GM21737 (cell line): ENCODE measurements around the gene ABLIM2.

Experiments
- ATAC-seq: cut with Tn5 transposase; IDR thresholded peaks from one replicate; pipeline ENCODE4 v1.9.1; 2021; ENCODE audit warnings: mild to moderate bottlenecking, moderate library complexity; ENCODE audit not compliant: unreplicated experiment

ABLIM2 gene

DNA sequence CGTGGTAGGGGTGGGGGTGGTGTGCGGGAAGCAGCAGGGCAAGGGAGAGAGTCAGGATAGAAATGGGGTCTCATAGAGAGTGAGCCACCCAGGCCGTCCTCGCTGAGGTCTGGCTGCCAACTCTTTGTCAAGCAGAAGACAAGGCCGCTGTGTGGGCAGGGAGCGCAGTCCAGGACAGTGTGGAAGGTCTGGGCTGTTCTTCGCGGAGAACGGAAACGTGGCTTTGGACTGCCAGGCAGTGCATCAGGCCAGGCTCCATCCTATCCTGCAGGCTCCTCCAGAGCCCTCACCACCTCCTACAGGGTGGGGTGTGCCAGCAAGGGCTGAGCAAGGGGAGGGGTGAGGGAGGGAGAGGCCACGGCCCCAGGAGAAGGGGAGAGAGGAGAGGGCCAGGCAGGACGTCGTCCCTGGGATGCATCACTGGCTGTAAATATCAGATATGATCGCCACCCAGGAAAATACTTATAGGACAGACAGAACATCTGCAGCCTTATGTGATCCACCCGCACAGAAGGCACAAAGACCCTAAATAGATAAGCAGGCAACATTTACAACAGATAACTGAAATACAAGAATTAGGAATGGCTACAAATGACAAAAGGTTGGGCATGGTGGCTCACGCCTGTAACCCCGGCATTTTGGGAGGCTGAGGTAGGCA lies 85.3 kb downstream of the ABLIM2 start:
- ATAC-seq: no peak

GRCh38 chr4:8072235-8072968 lies 86.2 kb downstream of the ABLIM2 start:
- ATAC-seq: no peak

DNA sequence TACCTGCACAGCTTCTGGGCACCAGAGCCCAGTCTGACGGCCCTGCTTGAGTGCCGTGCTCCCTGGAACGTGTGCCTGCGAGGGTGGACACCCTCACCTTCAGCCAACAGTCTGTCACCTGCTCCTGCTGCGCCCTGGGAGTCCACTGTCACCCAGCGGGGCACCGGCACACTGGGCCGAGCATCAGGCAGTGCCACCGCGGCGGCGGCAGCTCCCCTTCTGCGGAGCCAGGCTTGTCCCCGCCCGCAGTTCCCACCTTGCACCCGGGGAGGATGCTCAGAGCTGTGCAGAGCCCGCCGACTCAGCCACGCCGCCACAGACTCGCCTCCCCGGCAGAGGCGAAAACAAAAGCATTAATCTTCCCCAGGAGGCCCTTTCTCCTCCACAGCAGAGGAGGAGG lies 86.8 kb downstream of the ABLIM2 start:
- no peak for ATAC-seq

DNA sequence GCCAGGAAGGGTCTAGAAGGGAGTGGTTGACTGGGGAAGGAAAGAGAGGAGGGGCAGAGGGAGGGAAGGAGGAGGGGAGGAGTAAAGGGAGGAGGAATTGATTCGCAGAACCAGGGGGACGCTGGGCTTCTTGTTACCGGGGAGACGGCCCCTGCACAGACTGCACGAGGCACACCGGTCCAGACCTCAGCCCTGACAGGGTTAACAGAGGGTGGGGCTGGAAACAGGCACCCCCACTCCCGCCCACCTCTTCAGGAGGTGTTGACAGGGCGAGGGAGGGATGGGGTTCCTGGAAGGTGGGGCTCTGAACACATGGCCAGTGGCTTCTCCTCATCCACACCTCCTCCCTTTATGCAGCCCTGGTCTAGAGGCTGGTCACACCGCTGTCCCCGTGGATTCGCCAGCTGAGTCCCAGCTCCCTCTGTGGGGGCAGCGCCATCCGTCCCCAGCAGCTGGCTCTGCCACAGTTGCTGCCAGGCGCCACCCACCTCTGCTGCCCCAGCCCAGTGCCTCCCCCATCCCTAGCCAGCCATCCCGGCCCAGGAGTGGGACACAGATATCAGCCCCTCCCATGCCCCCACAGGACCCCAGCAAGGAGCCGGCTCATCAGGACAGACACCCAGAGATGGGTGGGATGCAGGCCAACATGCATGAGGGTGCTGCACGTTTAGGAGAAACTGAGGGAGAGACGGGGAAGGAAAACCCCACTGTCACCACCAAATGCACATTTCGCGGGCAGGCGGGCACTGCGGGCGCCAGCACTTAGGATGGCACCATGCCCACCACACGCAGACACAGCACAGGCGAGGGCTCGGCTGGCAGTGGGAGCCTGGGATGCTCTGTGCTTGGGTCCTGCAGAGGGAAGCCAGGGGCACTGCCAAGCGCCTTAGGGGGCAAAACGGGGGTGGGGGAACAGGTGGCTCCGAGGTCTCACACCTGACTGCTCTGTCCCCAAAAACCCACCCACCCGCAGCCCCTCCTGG lies 87.6 kb downstream of the ABLIM2 start:
- no peak for ATAC-seq

- no peak for ATAC-seq
Measured at GRCh38 chr4:8069102-8069752, 89.4 kb downstream of the ABLIM2 start.

DNA sequence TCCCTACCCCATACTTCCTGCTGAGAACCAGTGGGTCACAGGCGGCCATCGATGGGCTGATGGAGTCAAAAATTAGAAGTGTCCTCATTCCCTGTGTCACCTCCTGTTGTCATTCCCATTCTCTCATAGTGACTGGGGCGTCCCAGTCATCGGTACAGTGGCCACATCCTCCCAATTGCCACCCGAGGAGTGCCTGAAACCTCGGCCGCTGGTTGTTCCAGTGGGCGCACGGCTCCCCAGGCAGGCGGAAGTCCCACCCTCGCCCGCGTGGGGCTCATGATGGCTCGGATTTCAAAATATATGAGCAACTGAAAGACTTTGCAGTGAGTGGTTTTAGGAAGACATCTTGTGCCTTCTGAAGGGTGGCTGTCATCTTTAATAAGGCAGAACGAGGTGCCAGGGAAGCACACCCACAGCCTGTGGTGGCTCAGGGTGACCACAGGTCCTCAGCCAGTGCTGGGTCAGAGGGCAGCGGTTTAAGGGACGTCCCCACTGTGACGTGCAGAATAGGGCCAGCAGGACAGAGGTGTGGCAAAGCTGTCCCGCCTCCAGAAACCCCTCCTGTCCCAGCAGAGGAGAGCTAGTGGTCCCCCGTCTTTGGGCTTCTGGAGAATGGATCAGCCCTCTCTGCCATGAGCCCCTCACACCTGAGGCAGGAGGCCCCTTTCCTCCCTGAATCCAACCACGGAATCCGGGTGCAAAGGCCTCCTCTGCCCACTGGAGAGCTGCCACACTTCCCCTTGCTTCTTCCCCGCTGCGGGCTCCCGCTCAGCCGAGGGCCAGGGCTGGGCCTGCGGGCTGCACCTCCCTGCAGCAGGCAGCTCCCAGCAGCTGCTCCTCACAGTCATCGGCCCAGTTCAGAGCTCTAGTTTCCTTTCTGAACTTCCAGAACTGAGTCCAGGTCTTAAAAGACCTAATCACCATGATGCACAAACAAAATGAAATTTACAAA lies 90.4 kb downstream of the ABLIM2 start:
- no peak for ATAC-seq

DNA sequence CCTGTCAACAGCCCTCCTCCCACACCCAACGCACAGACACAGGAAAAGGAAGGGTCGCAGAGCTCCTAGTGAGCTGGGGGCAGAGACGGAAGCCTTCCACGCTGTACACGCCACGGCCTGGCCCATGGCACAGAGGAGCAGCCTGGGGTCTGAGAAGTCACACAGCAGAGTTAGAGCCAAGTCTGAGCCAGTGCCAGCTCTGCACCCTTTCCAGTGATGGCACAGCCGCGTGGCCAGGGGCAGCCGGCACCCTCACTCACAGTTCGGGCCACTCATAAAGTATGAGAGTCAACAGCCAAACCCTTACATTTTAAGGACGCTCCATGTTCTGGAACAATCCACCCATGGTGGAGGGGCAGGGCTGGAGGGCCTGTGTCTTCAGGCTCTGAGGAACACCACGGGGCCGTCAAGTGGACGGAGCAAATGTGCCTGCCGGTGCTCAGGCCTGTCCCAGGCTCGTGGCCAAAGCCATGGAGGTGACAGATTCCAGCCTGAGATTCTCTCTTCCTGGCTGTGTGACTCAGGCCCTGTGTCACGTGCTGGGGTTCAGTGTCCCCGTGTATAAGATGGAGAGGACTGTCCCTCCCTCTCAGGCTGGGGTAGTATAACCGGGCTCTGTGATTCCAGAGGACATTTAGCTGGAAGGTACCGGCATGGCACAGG lies 91.2 kb downstream of the ABLIM2 start:
- no peak for ATAC-seq

DNA sequence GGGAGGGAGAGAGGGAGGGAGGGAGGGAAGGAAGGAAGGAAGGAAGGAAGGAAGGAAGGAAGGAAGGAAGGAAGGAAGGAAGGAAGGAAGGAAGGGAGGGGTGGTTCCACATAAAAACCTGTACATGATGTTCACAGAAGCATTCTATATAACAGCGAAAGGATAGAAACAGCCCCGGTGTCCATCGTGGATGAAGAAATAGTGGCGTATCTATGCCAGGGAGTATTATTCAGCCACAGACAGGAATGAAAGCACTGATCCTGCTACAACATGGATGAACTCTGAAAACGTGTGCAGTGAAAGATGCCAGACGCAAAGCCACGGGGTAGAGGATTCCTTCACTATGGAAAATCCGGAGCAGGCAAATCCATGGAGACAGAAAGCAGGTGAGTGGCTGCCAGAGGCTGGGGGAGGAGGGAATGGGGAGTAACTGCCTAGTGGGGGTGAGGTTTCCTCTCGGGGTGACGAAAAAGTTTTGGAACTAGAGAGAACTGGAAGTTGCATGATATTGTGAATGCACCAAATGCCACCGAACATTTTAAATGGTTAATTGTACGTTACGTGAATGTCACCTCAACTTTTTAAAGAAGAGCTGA lies 92.2 kb downstream of the ABLIM2 start:
- no peak for ATAC-seq

DNA sequence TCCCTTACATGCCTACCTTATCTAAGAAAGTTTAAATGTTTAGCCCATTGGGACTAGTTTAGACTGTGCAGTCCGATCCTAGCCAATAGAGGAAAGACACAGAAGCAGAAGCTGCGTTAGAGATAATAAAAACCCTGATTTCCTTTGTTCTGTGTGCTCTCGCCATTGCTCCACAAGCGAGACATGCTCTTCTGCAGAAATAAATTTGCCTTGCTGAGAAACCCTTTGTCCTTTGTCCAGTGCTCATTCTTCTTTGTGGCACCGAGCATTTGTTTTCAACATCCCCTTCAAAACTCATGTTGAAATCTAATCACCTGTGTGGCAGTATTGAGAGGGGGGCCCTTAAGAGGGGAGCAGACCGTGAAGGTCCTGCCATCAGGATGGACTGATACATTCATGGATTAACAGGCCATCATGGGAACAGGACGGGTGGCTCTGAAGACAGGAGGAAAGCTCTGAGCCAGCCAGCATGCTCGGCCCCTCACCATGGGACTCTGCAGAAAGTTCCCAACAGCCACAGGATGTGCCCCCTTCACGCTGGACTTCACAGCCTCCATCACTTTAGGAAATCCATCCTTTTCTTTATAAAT lies 94.5 kb downstream of the ABLIM2 start:
- no peak for ATAC-seq

GRCh38 chr4:8061573-8061972 lies 97.0 kb downstream of the ABLIM2 start:
- ATAC-seq: no peak

GRCh38 chr4:8061145-8061544 lies 97.5 kb downstream of the ABLIM2 start:
- no peak for ATAC-seq

- no peak for ATAC-seq
Measured at GRCh38 chr4:8060632-8061031, 98.0 kb downstream of the ABLIM2 start.

DNA sequence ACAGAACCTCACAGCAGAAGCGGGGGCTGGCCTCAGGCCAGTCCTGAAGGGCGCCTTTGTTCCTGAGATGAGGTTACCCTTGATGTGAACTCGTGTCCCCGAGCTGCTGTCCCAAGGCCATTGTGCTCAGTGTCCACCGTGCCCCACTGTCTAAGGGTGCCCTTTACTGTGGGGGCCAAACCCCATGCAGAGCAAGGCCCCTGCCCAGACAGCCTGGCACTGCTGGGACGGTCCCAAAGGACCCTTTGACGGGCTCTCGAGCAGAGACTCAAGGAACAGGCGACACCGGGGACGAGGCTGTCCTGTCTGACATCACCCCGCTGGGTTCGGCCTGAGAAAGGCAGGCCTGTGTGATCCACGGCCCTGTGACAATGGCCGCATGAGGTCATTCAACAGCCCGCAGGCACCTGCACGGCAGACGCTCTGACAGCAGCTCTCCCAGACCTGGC lies 100.6 kb downstream of the ABLIM2 start:
- ATAC-seq: no peak

GRCh38 chr4:8055206-8055605 lies 103.4 kb downstream of the ABLIM2 start:
- no peak for ATAC-seq

- ATAC-seq: no peak
Measured at GRCh38 chr4:8053688-8054449, 104.7 kb downstream of the ABLIM2 start.

- no peak for ATAC-seq
Measured at GRCh38 chr4:8052160-8052691, 106.4 kb downstream of the ABLIM2 start.

- ATAC-seq: no peak
Measured at GRCh38 chr4:8051644-8052043, 107.0 kb downstream of the ABLIM2 start.
